Activated effector memory CD4-positive, alpha-beta T cell treated with anti-CD3 and anti-CD28 coated beads, Interleukin-2, amount 50 U/mL, for 16 hours (primary cell): ENCODE measurements around the gene SEC11A.
"Not testable (repeated sequence)": the region's sequence is repeated elsewhere in the genome, so short reads cannot be mapped to it uniquely, and the experiment has no call there.

Source experiments
- DNase-seq: peaks from one replicate; pipeline ENCODE4 v3.0.0-alpha.2; 2020

Gene SEC11A

GRCh38 chr15:84736375-84736774 lies 20.4 kb upstream of the SEC11A start:
- peak; percentile 83 for DNase-seq

GRCh38 chr15:84735480-84736061 lies 19.6 kb upstream of the SEC11A start:
- peak; percentile 70 for DNase-seq

GRCh38 chr15:84734794-84735479 lies 19.0 kb upstream of the SEC11A start:
- DNase-seq: peak; percentile 86

GRCh38 chr15:84731774-84732173 lies 15.8 kb upstream of the SEC11A start:
- no peak for DNase-seq

- DNase-seq: no peak
Observed at GRCh38 chr15:84727429-84727828, 11.5 kb upstream of the SEC11A start.

- DNase-seq: peak; percentile 66
Observed at GRCh38 chr15:84725001-84725491, 9.1 kb upstream of the SEC11A start.

- DNase-seq: no peak
Observed at GRCh38 chr15:84722628-84723027, 6.7 kb upstream of the SEC11A start.

- no peak for DNase-seq
Observed at GRCh38 chr15:84721371-84721770, 5.4 kb upstream of the SEC11A start.

- DNase-seq: peak; percentile 83
Observed at GRCh38 chr15:84715441-84716035, 401 bp downstream of the SEC11A start.

GRCh38 chr15:84714821-84715220 lies 1.1 kb downstream of the SEC11A start:
- no peak for DNase-seq

- no peak for DNase-seq
Observed at GRCh38 chr15:84714372-84714771, 1.6 kb downstream of the SEC11A start.

- DNase-seq: no peak
Observed at GRCh38 chr15:84703808-84704207, 12.1 kb downstream of the SEC11A start.

GRCh38 chr15:84702961-84703482 lies 12.9 kb downstream of the SEC11A start:
- no peak for DNase-seq

- no peak for DNase-seq
Observed at GRCh38 chr15:84699538-84700191, 16.3 kb downstream of the SEC11A start.

GRCh38 chr15:84697236-84697990 lies 18.5 kb downstream of the SEC11A start:
- no peak for DNase-seq

- no peak for DNase-seq
Observed at GRCh38 chr15:84696757-84697156, 19.2 kb downstream of the SEC11A start.

- no peak for DNase-seq
Observed at GRCh38 chr15:84690342-84690741, 25.6 kb downstream of the SEC11A start.

- no peak for DNase-seq
Observed at GRCh38 chr15:84689858-84690257, 26.1 kb downstream of the SEC11A start.

GRCh38 chr15:84686446-84686845 lies 29.5 kb downstream of the SEC11A start:
- not testable (repeated sequence) for DNase-seq

GRCh38 chr15:84685304-84685703 lies 30.6 kb downstream of the SEC11A start:
- DNase-seq: no peak

GRCh38 chr15:84684092-84684491 lies 31.8 kb downstream of the SEC11A start:
- DNase-seq: no peak

- peak; percentile 85 for DNase-seq
Observed at GRCh38 chr15:84681831-84682230, 34.1 kb downstream of the SEC11A start.

- DNase-seq: no peak
Observed at GRCh38 chr15:84671211-84671610, 44.7 kb downstream of the SEC11A start.
